ENCODE measurements around the gene MED15.

Gene MED15

DNA sequence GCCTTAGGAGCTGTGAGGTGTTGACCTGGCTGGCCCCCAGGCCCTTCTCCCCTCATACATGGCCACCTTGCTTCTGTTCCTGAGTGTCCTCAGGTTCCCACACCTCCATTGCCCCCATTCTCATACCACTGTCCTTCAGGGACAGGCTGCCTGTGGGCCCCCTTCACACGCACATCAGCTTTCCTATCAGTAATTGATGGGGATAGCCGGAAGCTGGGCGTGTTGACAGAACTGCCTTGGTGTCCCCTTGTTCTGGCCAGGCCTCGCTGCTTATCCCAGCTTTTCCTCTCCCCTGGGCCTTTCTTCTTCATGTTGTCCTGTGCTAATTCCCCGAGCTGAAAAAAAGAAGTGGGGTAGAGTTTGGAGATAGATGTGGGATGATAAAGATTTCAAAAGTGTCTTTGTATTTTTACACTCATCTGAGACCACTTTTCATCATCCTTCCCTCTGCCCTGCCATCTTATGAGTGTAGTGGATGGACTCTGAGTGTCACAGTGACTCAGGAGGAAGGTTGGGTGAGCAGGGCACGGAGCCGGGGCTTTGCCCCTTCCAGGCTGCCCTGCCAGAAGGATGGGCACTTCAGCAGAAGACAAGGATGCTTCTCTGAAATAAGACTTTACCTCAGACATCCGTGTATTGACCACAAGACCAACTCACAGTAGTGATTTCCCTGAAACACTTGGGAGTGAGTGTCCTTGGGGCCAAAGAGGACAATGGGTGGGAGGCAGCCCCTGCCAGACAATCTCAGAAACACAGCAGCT is 42.8 kb downstream of the MED15 start:
- no peak overlapping the region; the same call in 1 of the 2 replicates for H3K4me3 ChIP-seq (ENCODE audit: control insufficient read depth, low read depth, low read length)
- TF ChIP-seq, protein P1, sequence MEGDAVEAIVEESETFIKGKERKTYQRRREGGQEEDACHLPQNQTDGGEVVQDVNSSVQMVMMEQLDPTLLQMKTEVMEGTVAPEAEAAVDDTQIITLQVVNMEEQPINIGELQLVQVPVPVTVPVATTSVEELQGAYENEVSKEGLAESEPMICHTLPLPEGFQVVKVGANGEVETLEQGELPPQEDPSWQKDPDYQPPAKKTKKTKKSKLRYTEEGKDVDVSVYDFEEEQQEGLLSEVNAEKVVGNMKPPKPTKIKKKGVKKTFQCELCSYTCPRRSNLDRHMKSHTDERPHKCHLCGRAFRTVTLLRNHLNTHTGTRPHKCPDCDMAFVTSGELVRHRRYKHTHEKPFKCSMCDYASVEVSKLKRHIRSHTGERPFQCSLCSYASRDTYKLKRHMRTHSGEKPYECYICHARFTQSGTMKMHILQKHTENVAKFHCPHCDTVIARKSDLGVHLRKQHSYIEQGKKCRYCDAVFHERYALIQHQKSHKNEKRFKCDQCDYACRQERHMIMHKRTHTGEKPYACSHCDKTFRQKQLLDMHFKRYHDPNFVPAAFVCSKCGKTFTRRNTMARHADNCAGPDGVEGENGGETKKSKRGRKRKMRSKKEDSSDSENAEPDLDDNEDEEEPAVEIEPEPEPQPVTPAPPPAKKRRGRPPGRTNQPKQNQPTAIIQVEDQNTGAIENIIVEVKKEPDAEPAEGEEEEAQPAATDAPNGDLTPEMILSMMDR (IDR thresholded peaks at IDR 0.05; ENCODE audit: control insufficient read depth, insufficient read depth, low read depth, low read length, missing control alignments), result no peak
- DNase-seq (ENCODE audit: low read depth), result no peak

DNA sequence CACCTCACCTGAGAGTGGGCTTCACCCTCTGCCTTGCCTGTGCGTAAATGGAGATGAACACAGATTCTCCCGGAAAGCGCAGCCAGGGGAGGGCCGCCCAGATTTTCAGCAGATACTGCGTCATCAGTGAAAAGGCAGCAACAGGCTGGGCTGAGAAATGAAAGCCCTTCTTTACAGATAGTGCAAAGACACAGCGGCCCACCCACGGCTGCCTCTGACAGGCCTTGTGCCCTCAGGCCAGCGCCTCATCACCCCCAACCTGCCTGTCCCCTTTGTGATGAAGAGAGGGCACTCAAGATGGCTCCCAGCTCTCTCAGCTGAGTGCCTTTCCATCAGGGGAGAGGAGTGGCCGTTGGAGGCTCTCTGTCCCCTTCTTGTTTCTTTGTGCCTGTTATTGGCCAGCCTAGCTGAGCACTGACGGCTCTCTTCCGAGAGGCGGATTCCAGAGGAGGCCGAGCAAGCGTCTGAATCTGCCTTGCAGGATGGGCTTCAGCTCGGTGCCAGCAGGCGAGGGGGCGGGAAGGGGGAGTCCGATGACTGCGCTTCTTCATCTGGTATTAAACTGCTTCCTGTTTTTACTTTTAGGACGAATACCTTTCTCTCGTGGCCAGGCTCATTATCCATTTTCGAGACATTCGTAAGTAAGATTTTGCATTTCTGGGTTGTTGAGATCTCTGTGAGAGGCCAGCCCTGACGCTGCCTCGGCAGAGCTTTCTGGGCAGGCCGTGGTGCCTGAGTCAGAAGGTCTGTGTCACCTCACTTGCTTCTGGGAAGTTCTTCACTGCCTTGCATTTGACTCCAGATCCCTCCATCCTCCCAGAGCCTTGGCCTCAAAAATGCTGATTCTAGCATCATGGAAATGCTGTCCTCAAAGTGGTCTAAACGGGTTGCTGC is 43.7 kb downstream of the MED15 start:
- TF ChIP-seq, protein P1 (IDR thresholded peaks at IDR 0.05; ENCODE audit: control insufficient read depth, insufficient read depth, low read depth, low read length, missing control alignments), result no peak
- no peak for DNase-seq (ENCODE audit: low read depth)
- peak overlapping the region; percentile 5; the same call in 1 of the 2 replicates for H3K4me3 ChIP-seq (ENCODE audit: control insufficient read depth, low read depth, low read length)

DNA sequence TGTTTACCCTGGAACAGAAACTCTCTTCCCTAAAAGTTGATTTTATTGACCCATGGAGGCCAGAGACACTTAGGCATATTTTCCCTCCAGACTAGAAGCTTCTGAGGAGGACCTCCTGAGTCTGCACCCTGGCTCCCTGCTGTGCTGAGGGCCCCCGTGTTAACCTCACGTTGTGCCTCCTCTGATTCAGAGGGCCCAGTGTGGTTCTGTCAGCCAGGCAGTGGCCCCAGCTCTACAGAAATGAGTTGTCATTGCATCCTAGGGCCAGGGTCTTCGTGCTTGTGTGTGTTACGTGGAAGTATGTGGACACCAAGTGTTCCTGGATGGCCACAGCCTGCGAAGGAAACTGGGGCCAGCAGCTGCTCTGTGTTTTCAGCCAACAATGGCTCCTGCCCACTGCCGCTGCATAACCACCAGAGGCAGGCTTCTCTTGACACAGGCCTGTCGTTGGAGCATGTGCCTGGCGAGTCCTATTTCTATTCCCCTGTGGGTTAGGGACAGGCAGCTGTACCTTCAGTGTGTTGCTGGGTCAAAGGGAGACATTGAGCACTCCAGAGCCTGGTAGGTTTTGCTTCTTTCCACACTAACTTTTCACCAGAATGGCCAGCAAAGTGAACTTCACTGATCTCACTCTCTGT is 44.5 kb downstream of the MED15 start:
- TF ChIP-seq, protein P1 (IDR thresholded peaks at IDR 0.05; ENCODE audit: control insufficient read depth, insufficient read depth, low read depth, low read length, missing control alignments), result peak; percentile 60
- no peak overlapping the region for H3K4me3 ChIP-seq (ENCODE audit: control insufficient read depth, low read depth, low read length)
- DNase-seq (ENCODE audit: low read depth), result no peak

DNA sequence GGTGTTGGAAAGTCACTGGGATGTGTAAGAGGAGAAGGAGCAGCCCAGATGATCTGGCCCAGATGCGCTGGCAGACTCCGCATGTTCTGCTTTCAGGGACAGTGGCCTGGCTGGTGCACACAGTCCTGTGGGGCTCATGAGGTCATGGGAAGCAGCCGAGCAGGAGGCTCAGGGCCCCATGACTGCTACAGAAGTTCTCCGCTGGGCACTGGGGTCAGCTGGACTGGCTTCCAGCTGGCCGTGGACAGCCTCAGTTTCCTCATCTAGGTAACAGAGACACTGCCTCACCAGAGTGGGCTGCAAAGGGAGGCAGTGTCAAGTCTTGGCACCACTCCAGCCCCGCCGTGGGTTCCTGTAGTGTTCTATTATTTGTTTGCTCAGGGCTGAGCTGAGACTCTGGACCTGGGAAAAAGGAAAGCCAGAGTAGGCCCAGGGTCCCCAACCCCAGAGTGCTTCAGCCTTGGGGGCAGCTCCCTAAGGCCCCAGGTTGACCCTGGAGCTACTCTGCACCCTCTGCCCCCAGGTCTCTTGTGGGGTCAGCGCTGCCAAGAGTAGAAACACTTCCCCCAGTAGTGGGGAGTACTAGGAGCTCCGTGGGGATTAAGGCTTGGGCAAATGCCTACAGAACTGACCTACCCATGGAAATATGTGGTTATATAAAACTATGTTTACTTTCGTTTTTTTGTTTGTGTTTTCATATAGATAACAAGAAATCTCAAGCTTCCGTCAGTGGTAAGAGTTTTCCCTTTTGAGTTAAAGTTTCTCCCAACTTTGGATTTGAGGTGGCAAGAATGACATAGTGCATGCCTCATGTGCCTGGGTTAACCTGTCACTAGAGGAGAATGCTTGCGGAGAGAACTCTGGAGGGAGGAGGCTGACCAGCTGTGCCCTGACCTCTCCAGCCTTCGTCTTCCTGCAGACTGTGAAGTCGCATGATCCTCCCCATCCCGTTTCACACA is 45.3 kb downstream of the MED15 start:
- H3K4me3 ChIP-seq (ENCODE audit: control insufficient read depth, low read depth, low read length), result no peak overlapping the region
- no peak for DNase-seq (ENCODE audit: low read depth)
- TF ChIP-seq, protein P1 (IDR thresholded peaks at IDR 0.05; ENCODE audit: control insufficient read depth, insufficient read depth, low read depth, low read length, missing control alignments), result no peak

DNA sequence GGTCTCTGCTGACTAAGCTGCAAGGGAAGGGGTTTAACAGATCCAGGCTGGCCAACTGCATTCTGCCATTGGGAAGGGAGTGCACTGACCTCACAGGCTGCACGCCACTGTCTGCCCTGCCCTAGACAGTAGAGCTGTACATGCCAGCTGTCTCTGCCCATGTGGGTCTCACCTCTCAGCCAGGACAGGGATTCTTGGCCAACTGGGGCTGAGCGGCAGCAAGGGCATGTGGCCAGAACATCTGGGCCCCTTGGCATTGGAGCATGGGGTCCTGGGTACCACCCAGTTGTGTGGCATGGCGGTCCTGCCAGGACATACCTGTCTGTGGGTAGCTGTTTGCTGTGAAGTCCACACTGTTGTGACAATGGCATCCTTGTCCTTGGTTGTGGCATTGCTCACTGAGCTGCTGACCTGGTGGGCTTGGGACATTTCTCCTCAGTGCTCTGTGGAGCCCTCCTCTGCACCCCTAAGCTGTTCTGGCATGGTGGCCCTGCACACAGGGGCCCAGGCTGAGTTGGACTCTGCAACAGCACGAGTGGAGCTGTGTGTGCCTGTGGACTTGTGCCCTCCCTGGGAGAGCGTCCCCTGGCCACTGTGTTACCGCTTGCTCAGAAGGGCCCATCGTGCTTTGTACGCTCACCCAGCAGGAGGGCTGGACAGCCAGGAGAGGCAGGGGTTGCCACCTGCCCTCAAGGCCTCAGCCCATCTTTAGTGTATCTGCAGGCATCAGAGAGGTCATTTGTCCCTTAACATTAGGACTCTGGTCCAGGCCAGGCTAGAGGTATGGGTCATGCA is 46.7 kb downstream of the MED15 start:
- DNase-seq (ENCODE audit: low read depth), result no peak
- no peak overlapping the region for H3K4me3 ChIP-seq (ENCODE audit: control insufficient read depth, low read depth, low read length)
- TF ChIP-seq, protein P1 (IDR thresholded peaks at IDR 0.05; ENCODE audit: control insufficient read depth, insufficient read depth, low read depth, low read length, missing control alignments), result no peak
